Measurements from ENCODE around the gene USP21. TPM values are rescaled to one million over a fixed set of nuclear protein-coding genes. Genes with fewer than 3 reads are reported as not detected.

USP21 gene
- total and polyA plus RNA-seq, 9 of the 15 experiments (the other 6 are each of a cell fraction or from before 2014, with no cell fraction given): 4.9 to 52.4 (median 21.6) TPM

GRCh38 chr1:161200421-161200991, 41.2 kb downstream of the USP21 start (continued):
- TF ChIP-seq ZBTB11 (CRISPR knock-in tag; IDR thresholded peaks at IDR 0.05): peak in 1 of 3 experiments; percentile 23; a peak in 1 of 6 replicates
- no peak for TF ChIP-seq DEAF1 (CRISPR knock-in tag; IDR thresholded peaks at IDR 0.05)
- TF ChIP-seq ZNF707 (CRISPR knock-in tag; conservative IDR thresholded peaks at IDR 0.05): no peak
- TF ChIP-seq TAF9B (IDR thresholded peaks at IDR 0.05; ENCODE audit: partially characterized antibody): peak; percentile 16
- TF ChIP-seq MGA (IDR thresholded peaks at IDR 0.05): no peak
- no peak for TF ChIP-seq FOS (IDR thresholded peaks at IDR 0.05; ENCODE audit: extremely low read depth, insufficient read length)
- TF ChIP-seq ZBTB2 (IDR thresholded peaks at IDR 0.05): peak; percentile 63
- no peak for TF ChIP-seq RFX1 (IDR thresholded peaks at IDR 0.05)
